NCI-H1436 (cell line): ENCODE results near the gene PHF13.
"Not testable (repeated sequence)": the region's sequence is repeated elsewhere in the genome, so short reads cannot be mapped to it uniquely, and the experiment has no call there.

Experiments
- DNase-seq: peaks from one replicate; lab custom pipeline; 2025; lab: John Stamatoyannopoulos, UW

The PHF13 gene

DNA sequence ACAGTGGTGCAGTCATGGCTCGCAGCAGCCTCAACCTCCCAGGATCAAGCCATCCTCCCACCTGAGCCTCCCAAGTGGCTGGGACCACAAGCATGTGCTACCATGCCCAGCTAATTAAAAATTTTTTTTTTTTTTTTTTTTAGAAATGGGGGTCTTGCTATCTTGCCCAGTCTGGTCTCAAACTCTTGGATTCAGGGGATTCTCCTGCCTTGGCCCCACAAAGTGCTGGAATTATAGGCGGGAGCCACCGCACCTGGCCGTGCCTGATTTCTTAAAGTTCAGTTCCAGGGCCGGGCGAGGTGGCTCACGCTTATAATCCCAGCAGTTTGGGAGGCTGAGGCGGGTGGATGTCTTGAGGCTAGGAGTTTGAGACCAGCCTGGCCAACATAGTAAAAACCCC, 17.5 kb downstream of the PHF13 start:
- no peak for DNase-seq

DNA sequence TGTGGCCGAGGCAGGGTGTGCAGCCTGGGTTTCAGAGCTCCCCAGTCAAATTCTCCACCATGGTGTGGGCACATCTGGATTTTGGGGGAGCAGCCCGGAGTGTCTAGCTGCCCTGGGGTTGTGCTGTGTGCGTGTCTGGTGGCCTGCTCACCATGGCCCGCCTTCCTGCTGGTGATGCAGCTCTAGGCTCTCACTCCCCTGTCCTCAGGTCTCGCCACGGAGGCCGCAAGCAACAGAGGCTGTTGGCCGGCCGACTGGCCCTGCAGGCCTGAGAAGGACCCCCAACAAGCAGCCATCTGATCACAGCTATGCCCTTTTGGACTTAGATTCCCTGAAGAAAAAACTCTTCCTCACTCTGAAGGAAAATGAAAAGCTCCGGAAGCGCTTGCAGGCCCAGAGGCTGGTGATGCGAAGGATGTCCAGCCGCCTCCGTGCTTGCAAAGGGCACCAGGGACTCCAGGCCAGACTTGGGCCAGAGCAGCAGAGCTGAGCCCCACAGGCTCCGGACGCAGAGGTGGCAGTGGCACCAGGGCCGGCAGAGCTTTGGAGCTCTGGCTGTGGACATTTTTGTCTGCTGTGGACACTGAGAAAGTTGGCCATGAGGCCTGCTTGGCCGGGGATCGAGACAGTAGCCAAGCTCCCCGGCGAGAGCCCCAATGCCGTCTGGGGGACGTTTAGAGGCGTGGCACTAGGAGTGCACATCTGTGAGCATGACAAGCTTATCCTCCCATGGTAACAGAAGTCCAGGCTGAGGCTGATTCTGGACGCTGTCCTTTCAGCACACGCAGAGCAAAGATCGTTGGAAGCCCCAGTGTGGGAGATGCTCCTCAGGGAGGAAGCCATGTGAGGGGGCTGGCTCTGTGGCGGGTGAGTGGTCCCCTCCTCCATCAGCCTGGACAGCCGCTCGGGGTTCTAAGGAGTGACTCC, 19.3 kb downstream of the PHF13 start:
- no peak for DNase-seq

DNA sequence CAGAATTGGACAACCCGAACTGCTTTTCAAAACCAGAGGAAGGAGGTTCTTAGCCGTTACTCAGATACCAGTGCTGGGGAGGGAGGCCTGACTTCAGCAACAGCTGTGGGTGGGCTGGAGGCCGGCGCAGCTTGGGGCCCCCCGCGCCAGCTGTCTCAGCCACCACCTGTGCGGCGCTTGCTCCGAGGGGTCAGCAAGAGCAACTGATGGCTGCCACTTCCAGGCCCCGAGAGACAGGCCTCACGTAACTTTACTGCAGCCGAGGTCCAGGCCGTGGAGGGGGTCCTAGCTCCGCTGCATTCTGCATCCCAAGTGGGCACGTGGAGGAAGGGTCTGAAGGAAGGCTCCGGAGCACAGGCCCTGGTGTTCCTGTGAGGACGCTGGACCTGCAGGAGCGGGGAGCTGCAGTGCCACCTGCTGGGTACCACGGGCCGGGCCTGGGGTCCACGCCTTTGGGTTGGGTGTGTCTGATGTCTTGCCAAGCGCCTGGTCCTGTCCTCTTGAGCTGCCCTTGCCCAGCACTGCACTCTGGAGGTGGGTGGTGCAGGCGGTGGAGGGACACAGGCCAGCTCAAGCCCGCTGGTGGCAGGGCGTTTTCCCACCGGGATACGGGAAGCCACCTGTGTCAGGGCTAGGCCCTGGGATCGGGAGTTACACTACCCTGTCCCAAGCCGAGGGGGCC, 21.0 kb downstream of the PHF13 start:
- no peak for DNase-seq

DNA sequence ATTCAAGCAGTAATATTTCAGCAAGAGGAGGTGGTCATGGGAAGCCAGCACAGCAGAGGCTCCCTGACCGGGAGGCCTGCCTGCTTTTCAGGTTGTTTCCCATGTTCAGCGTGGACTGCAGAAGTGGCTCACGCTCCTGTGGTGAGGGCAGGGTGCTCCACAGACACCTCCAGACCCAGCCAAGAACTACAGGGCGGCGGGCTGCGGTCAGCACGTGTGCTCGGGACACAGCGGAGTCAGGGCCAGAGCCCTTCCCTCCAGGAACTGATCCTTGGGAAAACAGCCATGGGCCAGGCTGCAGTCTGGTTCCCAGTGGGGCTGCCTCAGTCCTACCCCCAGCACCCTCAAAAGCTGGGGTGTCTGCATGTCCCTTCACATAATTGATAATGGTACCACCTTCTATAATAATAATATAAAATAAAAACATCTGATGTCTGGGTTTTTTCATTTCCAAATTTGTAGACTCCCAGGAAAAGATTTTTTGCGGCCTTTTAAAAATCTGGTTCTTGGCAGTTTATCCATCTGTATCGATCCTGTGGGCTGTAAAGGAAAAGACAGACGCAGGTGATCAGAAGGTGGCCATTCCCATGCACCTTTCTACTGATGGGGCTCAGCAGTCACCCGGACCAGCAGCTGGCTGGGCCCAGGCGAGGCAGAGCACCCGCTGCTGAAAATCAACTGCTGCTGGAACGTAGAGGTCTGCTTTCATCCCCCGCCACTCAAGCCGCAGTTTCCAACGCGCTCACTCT, 21.8 kb downstream of the PHF13 start:
- DNase-seq = no peak

DNA sequence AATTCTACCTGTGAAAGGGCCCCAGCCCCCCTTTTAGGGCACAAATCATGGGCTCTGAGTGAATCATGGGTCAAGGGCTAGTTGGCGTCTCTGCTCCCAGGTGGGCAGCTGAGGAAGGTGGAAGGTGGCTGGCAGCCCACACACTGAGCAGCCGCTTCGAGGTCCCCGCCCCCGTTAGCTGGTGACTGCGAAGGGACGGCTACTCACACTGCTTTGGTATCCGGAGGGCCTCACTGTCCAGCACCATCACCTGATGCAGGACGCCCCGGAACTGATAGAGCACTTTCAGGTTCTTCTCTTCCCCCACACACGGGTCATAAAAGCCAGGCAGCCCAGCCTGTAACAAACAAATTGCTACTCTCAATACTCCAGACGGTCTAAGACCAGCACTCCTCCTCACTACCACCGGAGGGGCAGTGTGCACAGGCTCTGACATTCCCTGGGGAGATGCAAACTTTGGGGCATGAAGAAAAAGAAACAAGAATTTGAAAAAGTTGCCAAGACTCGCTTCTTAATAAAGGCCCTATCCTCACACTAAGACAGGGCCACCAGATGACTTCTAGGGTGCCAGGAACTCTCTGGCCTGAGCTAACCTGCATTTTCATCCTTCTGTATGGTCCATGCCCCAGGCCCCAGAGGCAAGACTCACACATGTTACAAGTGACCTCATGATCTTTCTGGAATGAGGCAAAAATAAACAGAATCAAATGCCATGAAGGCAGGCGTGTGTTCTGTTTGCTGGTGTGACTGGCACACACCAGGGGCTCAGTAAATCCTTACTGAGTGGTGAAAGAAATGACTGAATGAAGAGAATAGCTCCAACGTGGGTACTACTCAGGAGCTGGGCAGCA, 22.6 kb downstream of the PHF13 start:
- no peak for DNase-seq

DNA sequence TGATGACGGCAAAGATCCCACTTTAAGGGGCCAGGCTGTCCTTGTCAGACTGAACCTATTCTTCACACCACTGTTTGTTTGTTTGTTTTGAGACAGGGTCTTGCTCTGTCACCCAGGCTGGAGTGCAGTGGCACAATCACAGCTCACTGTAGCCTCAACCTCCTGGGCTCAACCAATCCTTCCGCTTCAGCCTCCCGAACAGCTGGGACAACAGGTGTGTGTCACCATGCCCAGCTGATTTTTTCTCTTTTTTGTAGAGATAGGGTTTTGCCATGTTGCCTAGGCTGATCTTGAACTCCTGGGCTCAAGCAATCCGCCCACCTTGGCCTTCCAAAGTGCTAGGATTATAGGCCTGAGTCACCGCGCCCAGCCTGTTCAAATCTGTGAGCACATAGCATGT, 23.2 kb downstream of the PHF13 start:
- DNase-seq = not testable (repeated sequence)

DNA sequence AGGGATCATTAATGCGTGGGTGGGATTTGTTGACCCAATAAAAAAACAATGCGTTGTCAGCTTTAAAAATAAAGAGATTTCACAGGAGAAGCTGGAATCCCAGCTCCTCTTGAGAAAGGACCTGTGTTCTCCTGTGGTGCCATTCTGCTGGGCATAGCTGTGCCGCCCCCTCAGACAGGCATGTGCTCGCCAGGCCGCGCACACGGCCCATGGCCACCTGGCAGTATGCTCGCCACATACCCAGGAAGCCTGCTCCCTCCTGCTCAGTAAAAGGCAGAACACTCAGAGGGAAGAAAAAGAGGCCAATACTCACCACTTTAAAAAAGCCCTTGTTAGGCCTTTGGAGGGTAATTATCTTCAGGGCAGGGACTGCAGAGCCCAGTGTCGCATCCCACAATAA, 24.2 kb downstream of the PHF13 start:
- DNase-seq = no peak

DNA sequence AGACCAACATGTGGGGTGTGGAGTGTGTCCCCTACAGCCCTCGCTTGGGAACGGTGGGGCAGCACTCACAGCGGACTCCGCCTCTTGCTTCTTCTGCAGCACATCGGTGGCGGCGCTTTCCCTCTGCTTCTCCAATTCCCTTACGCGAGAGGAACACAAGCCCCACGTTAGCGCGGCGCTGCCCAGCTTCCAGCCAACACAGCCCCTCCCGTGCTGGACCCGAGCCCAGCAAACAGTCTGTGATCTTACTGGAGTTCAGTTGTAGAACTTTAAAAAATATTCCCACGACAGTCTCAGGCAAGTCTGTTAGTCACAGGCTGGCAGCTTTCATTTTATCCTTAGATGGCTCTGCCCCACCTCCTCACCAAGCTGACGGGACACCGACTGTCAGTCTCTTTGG, 24.7 kb downstream of the PHF13 start:
- DNase-seq = no peak

DNA sequence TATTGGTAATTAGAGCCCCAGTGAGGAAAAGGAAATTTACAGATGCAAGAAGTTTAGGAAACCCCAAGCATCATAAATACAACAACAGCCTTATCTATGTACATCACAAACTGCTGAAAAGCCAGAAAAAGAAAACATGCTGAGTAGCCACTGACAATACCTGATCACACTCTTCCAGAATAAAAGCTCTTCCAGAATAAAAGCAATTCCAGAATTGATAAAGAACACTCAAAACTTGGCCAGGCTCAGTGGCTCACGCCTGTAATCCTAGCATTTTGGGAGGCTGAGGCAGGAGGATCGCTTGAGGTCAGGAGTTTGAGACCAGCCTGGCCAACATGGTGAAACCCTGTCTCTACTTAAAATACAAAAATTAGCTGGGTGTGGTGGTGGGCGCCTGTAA, 27.3 kb downstream of the PHF13 start:
- not testable (repeated sequence) for DNase-seq

DNA sequence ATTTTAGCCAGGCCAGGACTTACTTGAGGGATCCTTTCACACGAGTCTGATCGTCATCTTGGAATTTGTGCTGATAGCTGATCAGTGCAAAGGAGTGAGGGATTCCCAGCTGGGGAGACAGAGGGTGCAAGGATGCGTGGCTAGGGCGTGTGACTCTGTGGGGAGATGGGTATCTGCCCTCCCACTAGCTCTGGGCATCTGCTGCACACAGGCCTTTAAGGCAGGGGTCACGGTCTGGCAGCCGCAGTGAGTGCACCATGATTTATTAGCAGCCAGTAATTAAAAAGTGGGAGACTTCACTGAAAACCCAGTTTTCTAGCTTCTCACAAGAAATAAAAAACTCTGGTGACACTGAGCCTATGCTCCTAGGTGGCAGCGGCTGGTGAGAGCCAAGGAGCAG, 31.5 kb downstream of the PHF13 start:
- no peak for DNase-seq

DNA sequence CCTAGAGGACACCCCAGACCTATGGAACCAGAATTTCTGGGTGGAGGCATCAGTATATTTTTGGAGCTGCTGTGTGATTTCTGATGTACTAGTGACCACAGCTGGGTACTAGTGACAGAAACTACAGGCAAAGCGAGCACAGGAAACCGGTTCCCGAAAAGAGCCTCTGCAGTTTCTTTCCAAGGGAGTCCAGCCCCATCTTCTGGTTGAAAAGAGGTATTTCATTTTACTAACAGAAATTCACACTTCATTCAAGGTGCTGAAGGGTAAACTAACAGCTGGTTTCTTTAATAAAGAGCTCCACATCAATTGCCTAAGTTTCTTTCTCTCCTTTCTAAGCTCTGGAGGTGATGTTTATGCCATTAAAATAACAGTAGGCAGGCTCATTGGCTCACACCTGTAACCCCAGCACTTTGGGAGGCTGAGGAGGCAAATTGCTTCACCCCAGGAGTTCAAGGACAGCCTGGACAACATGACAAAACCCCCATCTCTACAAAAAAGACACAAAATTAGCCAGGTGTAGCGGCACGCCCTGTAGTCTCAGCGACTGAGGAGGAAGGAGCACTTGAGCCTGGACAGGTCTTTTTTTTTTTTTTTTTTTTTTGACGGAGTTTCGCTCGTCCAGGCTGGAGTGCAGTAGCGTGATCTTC, 33.1 kb downstream of the PHF13 start:
- DNase-seq = peak; percentile 20

DNA sequence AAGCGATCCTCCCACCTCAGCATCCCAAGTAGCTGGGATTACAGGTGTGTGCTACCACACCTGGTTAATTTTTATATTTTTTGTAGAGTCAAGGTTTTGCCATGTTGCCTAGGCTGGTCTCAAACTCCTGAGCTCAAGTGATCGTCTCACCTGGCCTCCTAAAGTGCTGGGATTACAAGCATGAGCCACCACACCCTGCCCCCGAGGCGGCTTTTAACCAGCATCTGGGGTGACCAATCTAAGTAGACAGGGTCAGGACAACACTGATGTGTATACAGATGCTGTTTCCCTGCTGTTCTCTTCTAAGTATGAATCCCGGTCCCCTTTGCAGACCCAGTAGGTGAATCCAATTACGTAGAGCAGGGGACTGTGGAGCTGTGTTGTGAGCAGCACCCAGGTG, 35.0 kb downstream of the PHF13 start:
- no peak for DNase-seq

DNA sequence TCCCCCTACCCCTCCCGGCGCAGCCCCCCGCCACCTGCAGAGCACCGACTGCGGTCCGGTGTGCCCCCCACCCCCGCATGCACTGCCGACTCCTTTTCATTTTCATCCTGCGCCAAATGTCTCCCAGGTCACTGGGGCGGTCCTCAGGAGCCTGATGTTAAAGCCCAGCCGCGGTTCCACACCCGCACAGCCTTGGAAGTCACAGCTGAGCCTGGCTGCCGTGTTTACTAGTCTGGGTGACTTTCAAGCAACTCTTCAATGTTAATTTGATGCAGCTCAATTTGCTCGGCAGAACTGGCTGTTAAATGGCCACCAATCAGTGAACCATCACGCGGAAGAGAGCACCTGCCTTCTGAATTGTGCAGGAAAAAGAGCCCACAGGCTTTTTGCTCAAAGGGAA, 38.4 kb downstream of the PHF13 start:
- no peak for DNase-seq

DNA sequence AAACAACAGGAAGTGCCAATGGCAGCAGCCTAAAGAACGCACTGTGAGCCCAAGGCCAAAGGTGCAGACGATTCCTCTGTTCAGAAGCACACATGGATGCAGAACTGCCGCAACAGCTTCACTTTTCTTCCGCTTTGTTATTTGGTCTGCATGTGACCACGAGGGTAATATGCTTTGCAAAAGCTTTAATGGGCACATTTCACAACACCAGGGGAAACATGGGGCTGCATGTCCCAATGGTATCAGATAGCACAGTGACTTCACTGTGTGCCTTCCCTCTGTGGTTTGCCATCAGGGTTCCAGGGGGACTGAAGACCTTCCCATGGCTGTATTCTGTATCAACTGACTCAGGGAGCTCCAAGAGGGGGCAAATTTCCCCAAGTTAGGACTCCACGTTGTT, 39.5 kb downstream of the PHF13 start:
- DNase-seq = no peak

DNA sequence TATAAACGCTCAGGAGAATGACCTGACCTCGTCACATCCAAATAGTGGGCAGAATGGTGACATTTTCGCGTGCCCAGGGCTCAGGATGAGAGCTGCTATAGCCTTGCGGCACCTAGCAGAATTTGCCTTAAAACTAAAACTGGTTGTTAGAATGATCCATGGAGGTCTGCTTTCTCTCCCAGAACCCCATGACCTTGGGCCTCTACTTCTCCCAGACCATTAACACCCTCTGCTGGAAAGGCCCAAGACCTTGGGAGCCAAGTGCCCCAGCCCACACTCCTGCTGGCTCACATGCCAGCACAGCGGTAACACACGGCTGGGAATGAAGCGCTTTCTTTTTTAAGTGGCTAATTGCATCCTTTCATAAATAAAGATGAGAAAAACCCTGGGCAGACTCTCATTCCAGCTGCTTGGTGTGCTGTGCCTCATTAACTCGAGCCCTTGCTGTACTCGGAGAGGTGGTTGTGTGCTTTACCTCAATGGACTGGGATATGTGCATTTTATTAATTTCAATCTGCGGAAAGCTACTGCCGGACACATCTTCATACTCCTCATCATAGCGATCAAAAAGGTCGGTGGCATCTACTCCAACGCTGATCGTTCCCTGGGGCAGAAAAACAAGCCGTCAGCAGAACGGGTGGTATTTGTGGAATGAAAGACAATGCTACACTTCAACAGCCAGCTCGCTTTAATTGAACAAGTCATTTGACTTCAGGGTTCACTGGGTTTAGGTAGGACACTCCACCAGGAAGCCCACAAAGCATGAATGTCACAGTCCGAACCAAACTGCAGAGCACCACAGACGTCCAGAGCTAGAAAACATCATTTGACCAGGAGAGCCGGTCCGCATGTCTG, 40.1 kb downstream of the PHF13 start:
- no peak for DNase-seq

DNA sequence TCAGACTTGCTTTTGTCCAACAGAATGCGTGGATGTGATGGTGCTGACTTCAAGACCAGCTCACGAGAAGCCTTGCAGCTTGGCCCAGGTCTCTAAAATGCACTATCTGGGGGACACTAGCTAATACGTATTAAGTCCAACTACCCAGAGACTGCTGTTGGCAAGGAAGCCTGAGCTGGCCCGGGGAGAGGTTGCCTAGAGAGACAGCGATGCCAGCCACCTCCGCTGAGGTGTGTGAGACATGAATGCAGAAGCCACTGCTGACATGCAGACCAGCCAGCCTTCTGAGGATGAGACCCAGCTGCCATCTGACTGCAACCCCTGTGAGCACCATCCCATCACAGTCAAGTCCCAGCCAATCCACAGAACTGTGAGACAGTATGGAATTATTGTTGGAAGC, 43.6 kb downstream of the PHF13 start:
- no peak for DNase-seq

DNA sequence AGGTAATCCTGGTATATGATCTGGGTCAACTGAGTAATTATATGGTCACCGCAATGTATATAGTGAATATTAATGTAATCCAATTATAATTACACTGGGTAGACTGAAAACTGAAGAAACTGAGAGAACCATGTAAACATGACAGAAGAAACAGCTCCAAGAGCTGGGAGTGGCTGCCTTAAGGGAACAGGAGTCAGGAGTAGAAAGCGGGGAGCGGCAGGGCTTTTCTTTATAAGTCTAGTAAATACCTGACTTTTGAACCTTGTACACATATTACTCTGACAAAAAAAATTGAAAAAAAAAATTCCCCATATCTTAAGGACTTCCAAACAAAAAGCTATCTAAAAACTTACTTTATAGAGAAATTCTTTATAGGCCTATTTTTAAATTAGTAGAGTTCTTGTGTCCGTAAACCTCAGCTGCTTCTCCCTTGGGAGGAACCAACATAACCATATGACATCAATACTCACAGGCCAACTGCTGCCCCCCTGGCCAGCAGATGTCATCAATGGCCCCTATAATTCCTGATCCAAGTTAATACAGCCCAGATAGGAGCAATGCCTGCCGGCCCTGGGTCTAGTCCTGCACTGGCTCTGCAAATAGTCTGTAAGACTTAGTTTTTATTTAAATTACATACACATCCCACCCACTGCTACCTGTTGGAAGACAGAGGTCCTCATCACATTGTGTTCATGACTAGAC, 45.0 kb downstream of the PHF13 start:
- no peak for DNase-seq

DNA sequence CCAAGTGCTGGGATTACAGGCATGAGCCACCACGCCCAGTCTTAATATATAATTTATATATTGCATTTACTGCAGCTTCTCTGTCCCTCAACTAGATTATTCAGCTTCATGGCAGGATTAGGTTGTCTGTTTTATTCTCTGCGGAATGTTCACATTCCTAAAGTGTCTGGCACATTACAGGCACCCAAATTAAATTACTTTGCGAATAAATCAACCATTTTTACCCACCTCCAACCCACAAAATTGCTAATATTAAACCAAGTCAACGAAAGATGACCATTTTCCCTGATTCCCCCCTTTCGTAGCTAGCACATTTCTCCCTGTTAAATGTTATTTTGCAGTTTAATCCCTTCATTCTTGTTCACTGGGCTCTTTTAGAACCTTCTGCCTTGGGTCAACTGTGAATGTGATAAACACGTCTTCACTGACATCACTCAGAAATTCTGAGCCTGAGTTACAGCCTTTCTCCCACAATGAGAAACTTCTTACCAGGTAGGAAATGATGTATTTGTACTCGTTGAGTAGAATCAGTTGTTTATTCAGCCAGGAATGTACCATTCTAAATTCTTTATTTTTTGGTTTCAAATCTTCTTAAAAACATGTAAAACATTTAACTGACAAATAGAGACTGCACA, 47.0 kb downstream of the PHF13 start:
- DNase-seq = no peak

DNA sequence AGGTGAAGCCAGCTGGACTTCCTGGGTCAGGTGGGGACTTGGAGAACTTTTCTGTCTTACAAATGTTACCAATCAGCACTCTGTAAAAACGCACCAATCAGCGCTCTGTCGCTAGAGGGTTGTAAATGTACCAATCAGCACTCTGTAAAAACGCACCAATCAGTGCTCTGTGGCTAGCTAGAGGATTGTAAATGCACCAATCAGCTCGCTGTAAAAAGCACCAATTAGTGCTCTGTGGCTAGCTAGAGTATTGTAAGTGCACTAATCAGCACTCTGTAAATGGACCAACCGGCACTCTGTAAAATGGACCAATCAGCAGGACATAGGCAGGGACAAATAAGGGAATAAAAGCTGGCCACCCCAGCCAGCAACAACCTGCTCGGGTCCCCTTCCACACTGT, 48.9 kb downstream of the PHF13 start:
- DNase-seq = not testable (repeated sequence)
